HEK293T (cell line): ENCODE data around the gene SEMA3A.

ENCODE experiments used
- FOXK2 ChIP-seq: fragments of 450-650 bp; IDR thresholded peaks from 2 replicates; pipeline ENCODE4 v1.6.1; 2016; ENCODE audit warnings: mild to moderate bottlenecking
- L3MBTL2 ChIP-seq: fragments of 450-650 bp; conservative IDR thresholded peaks from 2 replicates; pipeline ENCODE4 v1.6.1; 2016; ENCODE audit warnings: mild to moderate bottlenecking
- NFRKB ChIP-seq: fragments of 450-650 bp; IDR thresholded peaks from 2 replicates; pipeline ENCODE4 v1.6.1; 2016; ENCODE audit warnings: mild to moderate bottlenecking, moderate library complexity
- ZNF384 ChIP-seq: fragments of 450-650 bp; IDR thresholded peaks from 2 replicates; pipeline ENCODE4 v1.6.1; 2016

DNA sequence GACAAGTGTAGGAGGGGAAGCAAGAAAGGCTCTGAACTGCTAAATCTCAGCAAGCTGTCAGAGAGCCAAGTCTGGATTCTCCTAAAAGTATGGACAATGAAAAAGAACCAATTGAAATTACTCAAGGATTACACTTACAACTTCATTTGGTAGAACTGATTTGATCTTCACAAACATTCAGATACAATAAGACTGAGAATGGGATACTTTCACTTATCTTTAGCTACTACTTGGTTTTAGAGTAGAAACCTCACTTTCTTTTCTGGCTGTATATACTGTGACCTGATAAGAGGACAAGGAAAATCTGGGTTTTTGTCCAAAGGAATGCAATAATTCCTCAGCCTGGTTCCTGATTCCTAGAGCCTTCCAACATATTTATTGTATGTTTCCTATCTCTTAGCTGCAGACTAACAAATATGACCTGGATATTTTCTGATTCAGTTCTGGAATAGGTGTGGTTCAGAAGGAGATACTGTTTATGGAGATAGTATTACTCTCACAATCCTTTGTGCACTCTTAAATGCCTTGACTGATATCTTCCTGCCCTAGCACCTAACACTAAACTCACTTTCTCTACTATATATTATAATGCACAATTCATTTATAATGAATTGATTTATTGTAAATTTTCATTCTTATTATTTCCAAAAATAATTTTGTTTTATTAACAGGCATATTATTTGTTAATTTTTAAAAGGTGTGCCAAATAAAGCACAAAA lies 7.3 kb downstream of the SEMA3A start:
- TF ChIP-seq NFRKB (no peak), FOXK2 (no peak), ZNF384 (no peak), L3MBTL2 (no peak)
